PC-3 (cell line): Measurements from ENCODE around the gene GRIA2.

ENCODE experiments used
- CTCF ChIP-seq: fragments of 300-600 bp; sonication (generic); conservative IDR thresholded peaks from 2 replicates; pipeline ENCODE4 v1.5.1; 2017; ENCODE audit warnings: antibody characterized with exemption, low read depth, mild to moderate bottlenecking, low read length
- EZH2phosphoT487 ChIP-seq: fragments of 300-600 bp; sonication (generic); IDR thresholded peaks from 2 replicates; pipeline ENCODE4 v1.6.1; 2018; ENCODE audit warnings: mild to moderate bottlenecking, antibody characterized with exemption, low read length, borderline replicate concordance

GRCh38 chr4:157389741-157390140 lies 169.2 kb downstream of the GRIA2 start:
- no peak for TF ChIP-seq CTCF
- TF ChIP-seq EZH2phosphoT487, result no peak
